ENCODE results near the gene MAPK1IP1L.
"Not testable (repeated sequence)": the region's sequence is repeated elsewhere in the genome, so short reads cannot be mapped to it uniquely, and the experiment has no call there.

MAPK1IP1L gene

GRCh38 chr14:55054098-55054497 is 2.7 kb downstream of the MAPK1IP1L start:
- DNase-seq (ENCODE audit: low read depth) = no peak

GRCh38 chr14:55057919-55058318 is 6.5 kb downstream of the MAPK1IP1L start:
- DNase-seq (ENCODE audit: low read depth) = no peak

- DNase-seq (ENCODE audit: low read depth) = no peak
Measured at GRCh38 chr14:55059333-55059732, 7.9 kb downstream of the MAPK1IP1L start.

GRCh38 chr14:55062517-55063351 is 11.3 kb downstream of the MAPK1IP1L start:
- DNase-seq (ENCODE audit: low read depth) = no peak

GRCh38 chr14:55064896-55065295 is 13.4 kb downstream of the MAPK1IP1L start:
- not testable (repeated sequence) for DNase-seq (ENCODE audit: low read depth)

- DNase-seq (ENCODE audit: low read depth) = no peak
Measured at GRCh38 chr14:55065411-55065810, 14.0 kb downstream of the MAPK1IP1L start.

GRCh38 chr14:55066223-55066622 is 14.8 kb downstream of the MAPK1IP1L start:
- no peak for DNase-seq (ENCODE audit: low read depth)

GRCh38 chr14:55070981-55071411 is 19.5 kb downstream of the MAPK1IP1L start:
- DNase-seq (ENCODE audit: low read depth) = no peak

GRCh38 chr14:55071870-55072640 is 20.6 kb downstream of the MAPK1IP1L start:
- peak; percentile 70 for DNase-seq (ENCODE audit: low read depth)

- peak; percentile 41 for DNase-seq (ENCODE audit: low read depth)
Measured at GRCh38 chr14:55073856-55074255, 22.4 kb downstream of the MAPK1IP1L start.

GRCh38 chr14:55074662-55075061 is 23.2 kb downstream of the MAPK1IP1L start:
- DNase-seq (ENCODE audit: low read depth) = no peak

- no peak for DNase-seq (ENCODE audit: low read depth)
Measured at GRCh38 chr14:55075628-55076175, 24.3 kb downstream of the MAPK1IP1L start.

- no peak for DNase-seq (ENCODE audit: low read depth)
Measured at GRCh38 chr14:55077170-55078151, 26.0 kb downstream of the MAPK1IP1L start.

- DNase-seq (ENCODE audit: low read depth) = not testable (repeated sequence)
Measured at GRCh38 chr14:55079961-55080360, 28.5 kb downstream of the MAPK1IP1L start.

GRCh38 chr14:55084401-55085059 is 33.1 kb downstream of the MAPK1IP1L start:
- no peak for DNase-seq (ENCODE audit: low read depth)

GRCh38 chr14:55085060-55085660 is 33.7 kb downstream of the MAPK1IP1L start:
- DNase-seq (ENCODE audit: low read depth) = no peak

- DNase-seq (ENCODE audit: low read depth) = no peak
Measured at GRCh38 chr14:55086938-55087337, 35.5 kb downstream of the MAPK1IP1L start.

GRCh38 chr14:55088356-55088755 is 36.9 kb downstream of the MAPK1IP1L start:
- DNase-seq (ENCODE audit: low read depth) = no peak

GRCh38 chr14:55092341-55092740 is 40.9 kb downstream of the MAPK1IP1L start:
- DNase-seq (ENCODE audit: low read depth) = no peak

- no peak for DNase-seq (ENCODE audit: low read depth)
Measured at GRCh38 chr14:55094292-55095157, 43.1 kb downstream of the MAPK1IP1L start.

All from non-pigmented ciliary epithelial cell (primary cell).